Urinary bladder (tissue), 4 donors: ENCODE measurements around the gene FURIN. TPM values are rescaled to one million over a fixed set of nuclear protein-coding genes. Genes with fewer than 3 reads are reported as not detected.
A peak's percentile ranks its signal among the peaks of the same experiment; 100 is the strongest.

Experiments
- DNase-seq: peaks from one replicate; pipeline ENCODE4 v3.0.0-alpha.2; 2015; ENCODE audit errors: extremely low spot score
- H3K27ac ChIP-seq: one replicate; pipeline ENCODE4 v1.5.1; 2013; ENCODE audit warnings: low read depth, mild to moderate bottlenecking, moderate library complexity
- H3K36me3 ChIP-seq: one replicate; pipeline ENCODE4 v1.6.1; 2013; ENCODE audit warnings: mild to moderate bottlenecking, moderate library complexity; ENCODE audit not compliant: insufficient read depth
- H3K4me1 ChIP-seq: one replicate; pipeline ENCODE4 v1.6.1; 2013; ENCODE audit warnings: mild to moderate bottlenecking, moderate library complexity; ENCODE audit not compliant: insufficient read depth
- H3K4me3 ChIP-seq: one replicate; pipeline ENCODE4 v1.5.1; 2013; ENCODE audit warnings: low read depth, low read length
- WGBS: extraction: QIAGEN DNeasy Blood & Tissue Kit; methylation state at CpG from one replicate; pipeline ENCODE4 v1.1.7; 2013; 5-methylcytosine and 5-hydroxymethylcytosine counted together
- polyA plus RNA-seq: library from polyadenylated mRNA; stranded (reverse); fragments of 200-250 nt; gene quantifications from one replicate; pipeline ENCODE4 v1.2.3, GENCODE V29; 2013
- total RNA-seq: library from RNA; depleted of rRNA; stranded (reverse); fragments of >200 nt; gene quantifications from one replicate; pipeline ENCODE4 v1.2.3, GENCODE V29; 2014
- donor health status: healthy with polysubstance abuse.
- donor health status: healthy.

FURIN gene
- total and polyA plus RNA-seq, 2 donors = 10.5 to 53.7 TPM

- DNase-seq = no peak
- Histone ChIP-seq H3K4me3 (no peak overlapping the region), H3K36me3 (peaks cover 17% of the 10 kb centered on the region), H3K4me1 (no peaks in the 10 kb centered on the region), H3K27ac (no peak overlapping the region)
- WGBS = 95% methylated on average over 14 of the region's 14 CpGs
Measured at GRCh38 chr15:90877996-90878395, 9.6 kb downstream of the FURIN start.

DNA sequence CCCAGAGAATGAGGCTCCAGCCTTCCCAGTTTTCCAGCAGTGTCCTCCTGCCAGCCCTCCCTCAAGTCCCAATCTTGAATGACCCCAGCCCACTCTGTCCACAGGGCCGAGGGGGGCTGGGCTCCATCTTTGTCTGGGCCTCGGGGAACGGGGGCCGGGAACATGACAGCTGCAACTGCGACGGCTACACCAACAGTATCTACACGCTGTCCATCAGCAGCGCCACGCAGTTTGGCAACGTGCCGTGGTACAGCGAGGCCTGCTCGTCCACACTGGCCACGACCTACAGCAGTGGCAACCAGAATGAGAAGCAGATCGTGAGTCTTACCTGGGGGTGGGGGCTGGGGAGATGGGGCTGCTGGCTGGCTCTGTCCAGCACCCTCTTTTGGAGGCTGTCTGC is 10.3 kb downstream of the FURIN start:
- WGBS = 92% methylated on average over 15 of the region's 15 CpGs
- H3K4me3 ChIP-seq = no peak overlapping the region
- H3K27ac ChIP-seq = no peak overlapping the region
- H3K36me3 ChIP-seq = peaks cover 17% of the 10 kb centered on the region
- no peaks in the 10 kb centered on the region for H3K4me1 ChIP-seq
- no peak for DNase-seq

GRCh38 chr15:90879730-90880366 is 11.5 kb downstream of the FURIN start:
- peaks cover 17% of the 10 kb centered on the region for H3K36me3 ChIP-seq
- 94% methylated on average over 35 of the region's 35 CpGs for WGBS
- no peak overlapping the region for H3K4me3 ChIP-seq
- DNase-seq = no peak
- H3K27ac ChIP-seq = no peak overlapping the region
- no peaks in the 10 kb centered on the region for H3K4me1 ChIP-seq

- Histone ChIP-seq H3K4me1 (no peaks in the 10 kb centered on the region), H3K27ac (no peak overlapping the region), H3K4me3 (no peak overlapping the region), H3K36me3 (peaks cover 17% of the 10 kb centered on the region)
- 87% methylated on average over 16 of the region's 16 CpGs for WGBS
- DNase-seq = no peak
Measured at GRCh38 chr15:90880381-90881145, 12.2 kb downstream of the FURIN start.

- 83% methylated on average over 35 of the region's 35 CpGs for WGBS
Measured at GRCh38 chr15:90881181-90881977, 13.0 kb downstream of the FURIN start.

GRCh38 chr15:90881978-90882721 is 13.8 kb downstream of the FURIN start:
- H3K27ac ChIP-seq = no peak overlapping the region
- 89% methylated on average over 19 of the region's 19 CpGs for WGBS

More at GRCh38 chr15:90881181-90881977, 13.0 kb downstream of the FURIN start:
- H3K27ac ChIP-seq = no peak overlapping the region
- H3K4me1 ChIP-seq = no peaks in the 10 kb centered on the region
- H3K36me3 ChIP-seq = peaks cover 17% of the 10 kb centered on the region
- no peak for DNase-seq
- no peak overlapping the region for H3K4me3 ChIP-seq

DNA sequence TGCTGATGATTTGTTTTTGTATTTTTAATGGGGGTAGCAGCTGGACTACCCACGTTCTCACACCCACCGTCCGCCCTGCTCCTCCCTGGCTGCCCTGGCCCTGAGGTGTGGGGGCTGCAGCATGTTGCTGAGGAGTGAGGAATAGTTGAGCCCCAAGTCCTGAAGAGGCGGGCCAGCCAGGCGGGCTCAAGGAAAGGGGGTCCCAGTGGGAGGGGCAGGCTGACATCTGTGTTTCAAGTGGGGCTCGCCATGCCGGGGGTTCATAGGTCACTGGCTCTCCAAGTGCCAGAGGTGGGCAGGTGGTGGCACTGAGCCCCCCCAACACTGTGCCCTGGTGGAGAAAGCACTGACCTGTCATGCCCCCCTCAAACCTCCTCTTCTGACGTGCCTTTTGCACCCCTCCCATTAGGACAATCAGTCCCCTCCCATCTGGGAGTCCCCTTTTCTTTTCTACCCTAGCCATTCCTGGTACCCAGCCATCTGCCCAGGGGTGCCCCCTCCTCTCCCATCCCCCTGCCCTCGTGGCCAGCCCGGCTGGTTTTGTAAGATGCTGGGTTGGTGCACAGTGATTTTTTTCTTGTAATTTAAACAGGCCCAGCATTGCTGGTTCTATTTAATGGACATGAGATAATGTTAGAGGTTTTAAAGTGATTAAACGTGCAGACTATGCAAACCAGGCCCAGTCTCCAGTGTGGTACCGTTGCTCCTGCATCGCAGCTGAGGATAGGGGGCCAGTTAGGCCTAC is 14.6 kb downstream of the FURIN start:
- peak overlapping the region; percentile 96 for H3K27ac ChIP-seq
- no peak overlapping the region for H3K4me3 ChIP-seq
- DNase-seq = no peak
- WGBS = 81% methylated on average over 13 of the region's 13 CpGs
- peaks cover 14% of the 10 kb centered on the region for H3K36me3 ChIP-seq
- no peaks in the 10 kb centered on the region for H3K4me1 ChIP-seq

More at GRCh38 chr15:90881978-90882721, 13.8 kb downstream of the FURIN start:
- Histone ChIP-seq H3K4me3 (no peak overlapping the region), H3K4me1 (no peaks in the 10 kb centered on the region), H3K36me3 (peaks cover 13% of the 10 kb centered on the region)
- DNase-seq = no peak

- no peaks in the 10 kb centered on the region for H3K4me1 ChIP-seq
- no peak for DNase-seq
- peaks cover 14% of the 10 kb centered on the region for H3K36me3 ChIP-seq
- H3K27ac ChIP-seq = peak overlapping the region; percentile 96
- peak overlapping the region; percentile 56 for H3K4me3 ChIP-seq
- 59% methylated on average over 7 of the region's 7 CpGs for WGBS
Measured at GRCh38 chr15:90883526-90883975, 15.2 kb downstream of the FURIN start.

DNA sequence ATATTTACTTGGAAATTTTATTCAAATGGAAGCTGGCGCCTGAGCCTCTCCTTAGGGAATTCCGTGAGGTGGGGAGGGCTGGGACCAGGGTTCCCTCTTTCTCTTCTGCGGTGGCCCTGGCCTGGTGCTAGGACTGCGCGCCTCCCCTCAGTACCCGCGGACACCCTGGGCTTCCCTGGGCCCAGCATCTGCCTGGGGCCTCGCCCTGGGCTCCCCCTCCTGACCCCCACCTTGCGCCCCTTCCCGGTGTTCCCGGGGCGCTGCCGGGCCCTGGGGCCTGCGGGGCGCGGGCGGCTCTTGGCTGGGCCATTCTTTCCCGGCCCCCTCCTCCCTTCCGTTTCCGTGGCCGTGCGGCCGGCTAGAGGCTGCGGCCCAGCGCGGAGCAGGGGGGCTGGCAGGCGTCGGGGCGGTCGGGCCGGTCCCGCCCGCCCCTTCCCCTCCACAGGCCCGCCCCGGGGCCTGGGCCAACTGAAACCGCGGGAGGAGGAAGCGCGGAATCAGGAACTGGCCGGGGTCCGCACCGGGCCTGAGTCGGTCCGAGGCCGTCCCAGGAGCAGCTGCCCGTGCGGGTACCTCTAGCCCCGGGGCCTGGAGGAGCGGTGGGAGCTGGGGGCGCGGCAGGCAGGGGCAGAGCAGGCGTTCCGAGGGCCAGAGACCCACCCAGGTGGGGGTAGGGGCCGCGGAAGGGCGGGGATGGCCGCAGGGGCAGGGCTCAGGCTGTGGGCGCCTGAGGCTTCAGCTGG is 15.8 kb downstream of the FURIN start, which contains the start of gene FES:
Gene FES, plus strand, starts transcription at position 529 of the 743 bp plus-strand sequence. CDS start 542 bp downstream, outside the sequence.
- WGBS = 5% methylated on average over 58 of the region's 58 CpGs
- DNase-seq = no peak
- H3K36me3 ChIP-seq = peaks cover 13% of the 10 kb centered on the region
- no peaks in the 10 kb centered on the region for H3K4me1 ChIP-seq
- peak within 1 kb of the TSS; percentile 96 for H3K27ac ChIP-seq
- H3K4me3 ChIP-seq = peak within 1 kb of the TSS; percentile 56

GRCh38 chr15:90884719-90885431 is 16.5 kb downstream of the FURIN start:
- Histone ChIP-seq H3K27ac (peak overlapping the region; percentile 96), H3K4me1 (no peaks in the 10 kb centered on the region), H3K36me3 (peaks cover 9% of the 10 kb centered on the region), H3K4me3 (peak overlapping the region; percentile 56)
- DNase-seq = no peak
- WGBS = 36% methylated on average over 16 of the region's 16 CpGs

DNA sequence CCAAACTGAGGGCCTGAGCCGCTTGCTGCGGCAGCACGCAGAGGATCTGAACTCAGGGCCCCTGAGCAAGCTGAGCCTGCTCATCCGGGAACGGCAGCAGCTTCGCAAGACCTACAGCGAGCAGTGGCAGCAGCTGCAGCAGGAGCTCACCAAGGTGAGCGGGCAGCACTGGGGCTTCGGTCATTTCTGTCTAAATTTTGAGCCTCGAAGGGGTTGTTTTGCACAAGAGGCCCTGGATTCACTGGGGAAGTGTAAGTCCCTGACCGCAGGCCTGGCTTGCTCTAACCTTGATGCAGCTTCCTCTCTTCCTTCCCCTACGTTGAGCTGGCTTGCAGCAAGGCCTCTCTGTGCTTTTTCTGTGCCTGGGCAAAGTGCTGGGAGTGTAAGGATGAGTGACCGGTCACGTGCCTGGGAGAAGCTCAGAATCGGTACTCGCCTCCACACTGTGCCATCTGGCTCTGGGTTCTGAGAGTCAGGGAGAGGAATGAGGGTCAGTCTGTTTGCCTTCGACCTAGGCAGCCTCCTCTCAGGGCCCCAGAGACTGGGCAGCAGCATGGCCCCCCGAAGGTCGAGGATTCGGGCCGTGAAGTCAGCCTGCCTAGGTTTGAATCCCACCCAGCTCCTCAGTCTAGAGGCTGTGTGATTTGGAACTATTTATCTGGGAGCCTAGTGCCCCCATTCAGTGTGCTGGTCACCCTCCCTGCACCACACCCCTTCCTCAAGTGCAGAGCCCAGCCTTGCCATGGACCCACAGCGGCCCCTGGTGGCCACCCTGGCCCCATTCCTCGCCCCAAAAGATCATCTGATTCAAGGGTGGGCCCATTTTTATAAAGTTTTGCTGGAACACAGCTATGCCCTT is 17.3 kb downstream of the FURIN start:
- no peak for DNase-seq
- Histone ChIP-seq H3K27ac (no peak overlapping the region), H3K36me3 (peaks cover 6% of the 10 kb centered on the region), H3K4me1 (no peaks in the 10 kb centered on the region), H3K4me3 (peak overlapping the region; percentile 56)
- WGBS = 49% methylated on average over 23 of the region's 23 CpGs
